Loucy (cell line): ENCODE data around the gene SUSD5.
A peak's percentile ranks its signal among the peaks of the same experiment; 100 is the strongest.
"Not testable (repeated sequence)": the region's sequence is repeated elsewhere in the genome, so short reads cannot be mapped to it uniquely, and the experiment has no call there.

Experiments
- H2AFZ ChIP-seq: fragments of 200-600 bp; sonication (generic); 2 replicates; pipeline ENCODE4 v1.6.0; 2016; ENCODE audit warnings: antibody characterized with exemption, mild to moderate bottlenecking, low read length, moderate library complexity
- H3F3A ChIP-seq: fragments of 200-600 bp; 2 replicates; pipeline ENCODE4 v1.6.0; 2016; ENCODE audit warnings: antibody characterized with exemption, low read depth, mild to moderate bottlenecking
- H3K27me3 ChIP-seq: fragments of 200-600 bp; sonication (generic); 2 replicates; pipeline ENCODE4 v1.6.1; 2014; ENCODE audit warnings: low read length, mild to moderate bottlenecking; ENCODE audit not compliant: insufficient read depth, poor library complexity, severe bottlenecking
- H3K36me3 ChIP-seq: fragments of 200-600 bp; sonication (generic); 2 replicates; pipeline ENCODE4 v1.6.1; 2016; ENCODE audit warnings: low read length; ENCODE audit not compliant: insufficient read depth
- H3K4me1 ChIP-seq: fragments of 200-600 bp; sonication (generic); 2 replicates; pipeline ENCODE4 v1.5.1; 2014; ENCODE audit warnings: low read length, mild to moderate bottlenecking; ENCODE audit not compliant: insufficient read depth, poor library complexity, severe bottlenecking
- H3K4me2 ChIP-seq: fragments of 200-600 bp; sonication (generic); 2 replicates; pipeline ENCODE4 v1.6.0; 2014; ENCODE audit warnings: antibody characterized with exemption, low read length, low read depth, mild to moderate bottlenecking; ENCODE audit not compliant: poor library complexity, severe bottlenecking
- H3K4me3 ChIP-seq: fragments of 200-600 bp; sonication (generic); 2 replicates; pipeline ENCODE4 v1.5.1; 2014; ENCODE audit warnings: low read length, mild to moderate bottlenecking, mixed read lengths; ENCODE audit not compliant: poor library complexity, severe bottlenecking
- H3K79me2 ChIP-seq: fragments of 200-600 bp; sonication (generic); 2 replicates; pipeline ENCODE4 v1.6.1; 2014; ENCODE audit warnings: low read length; ENCODE audit not compliant: insufficient read depth
- H3K9ac ChIP-seq: fragments of 200-600 bp; sonication (generic); 2 replicates; pipeline ENCODE4 v1.6.0; 2014; ENCODE audit warnings: mild to moderate bottlenecking, low read depth, low read length, moderate library complexity; ENCODE audit not compliant: poor library complexity, severe bottlenecking
- H3K9me2 ChIP-seq: fragments of 200-600 bp; sonication (generic); replicated peaks from 2 replicates; pipeline ENCODE4 v1.6.1; 2016; ENCODE audit warnings: low read depth, low read length, mixed read lengths
- H3K9me3 ChIP-seq: fragments of 200-600 bp; sonication (generic); 2 replicates; pipeline ENCODE4 v1.6.1; 2014; ENCODE audit warnings: mild to moderate bottlenecking, antibody characterized with exemption, low read length, low read depth; ENCODE audit not compliant: insufficient read depth
- H4K20me1 ChIP-seq: fragments of 200-600 bp; sonication (generic); 2 replicates; pipeline ENCODE4 v1.6.0; 2014; ENCODE audit warnings: antibody characterized with exemption, low read length, mild to moderate bottlenecking; ENCODE audit not compliant: insufficient read depth, poor library complexity, severe bottlenecking
- EZH2phosphoT487 ChIP-seq: fragments of 200-600 bp; IDR thresholded peaks from 2 replicates; pipeline ENCODE4 v1.6.1; 2018; ENCODE audit warnings: antibody characterized with exemption, mild to moderate bottlenecking, moderate library complexity, borderline replicate concordance
- TF ChIP-seq, protein P1 (sequence below): fragments of 200-600 bp; sonication (generic); conservative IDR thresholded peaks from 2 replicates; pipeline ENCODE4 v1.5.1; 2014; ENCODE audit warnings: mild to moderate bottlenecking, antibody characterized with exemption, low read length

SUSD5 gene

DNA sequence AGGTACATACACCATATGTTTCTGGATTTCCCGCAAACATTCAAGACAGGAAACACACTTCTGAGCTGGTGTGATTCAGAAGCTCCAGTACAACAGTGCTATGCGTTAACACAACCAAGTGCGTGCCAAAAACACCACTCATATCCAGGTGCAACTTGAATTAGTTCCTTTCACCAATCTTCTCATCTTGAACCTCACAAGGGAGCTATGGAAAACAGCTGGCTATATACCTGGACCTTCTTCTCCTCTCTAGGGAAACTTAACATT is 31.3 kb downstream of the SUSD5 start:
- Histone ChIP-seq H3K27me3 (no peaks in the 10 kb centered on the region), H2AFZ (no peak overlapping the region), H4K20me1 (no peaks in the 10 kb centered on the region), H3K9ac (no peak overlapping the region), H3K4me3 (no peak overlapping the region), H3K4me2 (peak overlapping the region; percentile 41), H3F3A (no peaks in the 10 kb centered on the region), H3K9me2 (no peaks in the 10 kb centered on the region), H3K9me3 (no peaks in the 10 kb centered on the region), H3K79me2 (no peaks in the 10 kb centered on the region), H3K36me3 (no peaks in the 10 kb centered on the region), H3K4me1 (peaks cover 6% of the 10 kb centered on the region)
- no peak for TF ChIP-seq EZH2phosphoT487
- TF ChIP-seq, protein P1, sequence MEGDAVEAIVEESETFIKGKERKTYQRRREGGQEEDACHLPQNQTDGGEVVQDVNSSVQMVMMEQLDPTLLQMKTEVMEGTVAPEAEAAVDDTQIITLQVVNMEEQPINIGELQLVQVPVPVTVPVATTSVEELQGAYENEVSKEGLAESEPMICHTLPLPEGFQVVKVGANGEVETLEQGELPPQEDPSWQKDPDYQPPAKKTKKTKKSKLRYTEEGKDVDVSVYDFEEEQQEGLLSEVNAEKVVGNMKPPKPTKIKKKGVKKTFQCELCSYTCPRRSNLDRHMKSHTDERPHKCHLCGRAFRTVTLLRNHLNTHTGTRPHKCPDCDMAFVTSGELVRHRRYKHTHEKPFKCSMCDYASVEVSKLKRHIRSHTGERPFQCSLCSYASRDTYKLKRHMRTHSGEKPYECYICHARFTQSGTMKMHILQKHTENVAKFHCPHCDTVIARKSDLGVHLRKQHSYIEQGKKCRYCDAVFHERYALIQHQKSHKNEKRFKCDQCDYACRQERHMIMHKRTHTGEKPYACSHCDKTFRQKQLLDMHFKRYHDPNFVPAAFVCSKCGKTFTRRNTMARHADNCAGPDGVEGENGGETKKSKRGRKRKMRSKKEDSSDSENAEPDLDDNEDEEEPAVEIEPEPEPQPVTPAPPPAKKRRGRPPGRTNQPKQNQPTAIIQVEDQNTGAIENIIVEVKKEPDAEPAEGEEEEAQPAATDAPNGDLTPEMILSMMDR: no peak

DNA sequence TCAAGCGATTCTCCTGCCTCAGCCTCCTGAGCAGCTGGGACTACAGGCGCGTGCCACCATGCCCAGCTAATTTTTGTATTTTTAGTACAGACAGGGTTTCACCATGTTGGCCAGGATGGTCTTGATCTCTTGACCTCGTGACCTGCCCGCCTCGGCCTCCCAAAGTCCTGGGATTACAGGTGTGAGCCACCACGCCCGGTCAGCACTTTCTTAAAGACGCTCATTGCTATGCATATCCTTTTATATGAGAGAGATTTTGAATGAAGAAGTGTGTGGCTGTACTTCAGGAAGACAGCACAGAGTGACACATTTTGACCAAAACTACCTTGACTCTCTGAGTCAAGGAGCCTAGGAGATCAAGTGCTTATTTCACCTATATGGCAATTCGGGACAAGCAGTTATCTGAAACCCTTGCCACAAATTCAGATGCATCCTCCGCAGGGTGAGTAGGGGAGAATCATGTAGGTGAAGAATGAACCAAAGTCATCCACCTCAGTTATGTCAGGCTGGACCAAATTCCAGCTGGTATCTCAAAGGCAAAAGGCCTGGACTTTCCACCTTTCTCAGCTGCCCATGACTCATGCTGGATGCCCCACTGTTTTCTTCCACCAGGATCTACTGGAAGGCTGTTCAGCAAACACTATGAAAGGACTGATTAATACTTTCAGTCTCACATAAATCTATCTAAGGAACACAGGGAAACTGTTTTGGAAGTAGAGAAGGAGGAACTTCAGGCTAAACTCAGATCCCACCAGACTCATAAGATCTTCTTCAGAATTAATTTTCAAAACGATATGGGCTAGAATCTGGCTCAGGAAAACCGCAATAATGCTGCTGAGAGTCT is 31.9 kb downstream of the SUSD5 start:
- TF ChIP-seq, protein P1: no peak
- no peak for TF ChIP-seq EZH2phosphoT487
- no peaks in the 10 kb centered on the region for H3K27me3 ChIP-seq
- no peaks in the 10 kb centered on the region for H3F3A ChIP-seq
- no peaks in the 10 kb centered on the region for H3K79me2 ChIP-seq
- H3K4me1 ChIP-seq: peaks cover 6% of the 10 kb centered on the region
- H3K9me3 ChIP-seq: no peaks in the 10 kb centered on the region
- H3K9ac ChIP-seq: no peak overlapping the region
- no peaks in the 10 kb centered on the region for H3K9me2 ChIP-seq
- H3K4me3 ChIP-seq: no peak overlapping the region
- peak overlapping the region; percentile 41 for H3K4me2 ChIP-seq
- no peaks in the 10 kb centered on the region for H3K36me3 ChIP-seq
- no peak overlapping the region for H2AFZ ChIP-seq
- H4K20me1 ChIP-seq: no peaks in the 10 kb centered on the region

DNA sequence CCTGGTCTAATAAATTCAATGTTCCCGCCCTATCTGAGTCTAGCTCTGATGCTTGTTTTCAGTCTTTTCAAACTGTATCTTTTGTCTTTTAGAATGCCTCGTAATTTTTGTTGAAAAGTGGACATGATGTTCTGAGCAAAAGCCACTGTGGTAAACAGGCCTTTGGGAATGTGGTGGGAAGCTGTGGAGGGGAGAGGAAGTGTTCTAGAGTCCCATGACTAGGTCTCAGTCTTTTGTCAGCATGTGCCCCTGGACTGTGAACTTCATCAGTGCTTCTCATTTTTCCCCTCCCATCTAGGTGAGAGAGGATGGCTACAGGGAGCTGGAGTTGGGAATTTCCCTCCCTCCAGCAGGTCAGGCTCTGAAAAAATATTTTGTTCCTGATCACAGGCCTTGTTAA is 33.7 kb downstream of the SUSD5 start:
- Histone ChIP-seq H3K79me2 (no peaks in the 10 kb centered on the region), H3K9me2 (no peaks in the 10 kb centered on the region), H3F3A (no peaks in the 10 kb centered on the region), H3K4me1 (peaks cover 6% of the 10 kb centered on the region), H2AFZ (no peak overlapping the region), H4K20me1 (no peaks in the 10 kb centered on the region), H3K36me3 (no peaks in the 10 kb centered on the region), H3K4me2 (no peak overlapping the region), H3K9ac (no peak overlapping the region), H3K27me3 (no peaks in the 10 kb centered on the region), H3K4me3 (no peak overlapping the region), H3K9me3 (no peaks in the 10 kb centered on the region)
- TF ChIP-seq EZH2phosphoT487: no peak
- TF ChIP-seq, protein P1: no peak

DNA sequence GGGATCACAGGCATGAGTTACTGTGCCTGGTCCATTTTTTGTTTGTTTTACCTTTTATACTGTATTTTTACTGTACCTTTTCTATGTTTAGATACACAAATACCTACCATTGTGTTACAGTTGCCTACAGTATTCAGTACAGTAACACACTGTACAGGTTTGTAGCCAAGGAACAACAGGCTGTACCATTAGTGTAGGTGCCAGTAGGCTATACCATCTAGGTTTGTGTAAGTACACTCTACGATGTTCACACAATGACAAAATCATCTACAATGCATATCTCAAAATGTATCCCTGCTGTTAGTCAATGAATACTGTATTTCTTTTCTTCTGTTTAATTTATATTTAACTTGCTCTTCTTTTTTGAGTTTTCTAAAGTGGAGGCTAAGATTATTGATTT is 37.0 kb downstream of the SUSD5 start:
- H3K4me3 ChIP-seq, H2AFZ ChIP-seq, H3F3A ChIP-seq, H3K4me2 ChIP-seq, H3K9ac ChIP-seq, H3K79me2 ChIP-seq, H3K36me3 ChIP-seq, H3K9me3 ChIP-seq, H4K20me1 ChIP-seq, H3K9me2 ChIP-seq, H3K27me3 ChIP-seq, H3K4me1 ChIP-seq: not testable (repeated sequence)
